Panc1 (cell line): Measurements from ENCODE around the gene INO80D. TPM values are rescaled to one million over a fixed set of nuclear protein-coding genes. Genes with fewer than 3 reads are reported as not detected.
"Not testable (repeated sequence)": the region's sequence is repeated elsewhere in the genome, so short reads cannot be mapped to it uniquely, and the experiment has no call there.

Source experiments
- ATAC-seq: fragments of 200-7000 bp; cut with Tn5 transposase; 2 replicates; pipeline ENCODE4 v1.9.1; 2020; ENCODE audit warnings: mild to moderate bottlenecking, moderate library complexity
- BruUV-seq: library from RNA; stranded (reverse); fragments of 400-500 nt; replicated peaks from 2 replicates; lab custom pipeline; 2021; lab: Mats Ljungman, UMichigan
- CTCF ChIA-PET: fragments of 300-600 bp; sonication (Branson Sonifier 250); formaldehyde crosslinking; loops from one replicate; lab custom pipeline; 2022; ENCODE audit warnings: antibody characterized with exemption; lab: Charles Lee
- POLR2A ChIA-PET: fragments of 300-600 bp; sonication (Branson Sonifier 250); formaldehyde crosslinking; loops from one replicate; lab custom pipeline; 2022; ENCODE audit warnings: antibody characterized with exemption; lab: Charles Lee
- DNase-seq: peaks from one replicate; pipeline ENCODE4 v3.0.0-alpha.2; 2010; ENCODE audit warnings: low read depth, low spot score
- H3K27ac ChIP-seq: 2 replicates; pipeline ENCODE4 v1.5.1; 2011; ENCODE audit warnings: mild to moderate bottlenecking, low read length, inconsistent platforms
- H3K27me3 ChIP-seq: fragments of 200-500 bp; sonication (Bioruptor generic); 2 replicates; pipeline ENCODE4 v1.6.0; 2014; ENCODE audit warnings: low read length, inconsistent platforms; ENCODE audit not compliant: control insufficient read depth, insufficient read depth
- H3K36me3 ChIP-seq: fragments of 200-500 bp; sonication (Bioruptor generic); 2 replicates; pipeline ENCODE4 v1.5.1; 2014; ENCODE audit warnings: inconsistent platforms, mild to moderate bottlenecking, low read length, moderate library complexity; ENCODE audit not compliant: control insufficient read depth, insufficient read depth
- H3K4me1 ChIP-seq: 2 replicates; pipeline ENCODE4 v1.5.1; 2011; ENCODE audit warnings: inconsistent platforms, mild to moderate bottlenecking, low read length, moderate library complexity; ENCODE audit not compliant: control insufficient read depth, insufficient read depth
- H3K4me3 ChIP-seq, 2 experiments: 2 replicates each; pipeline ENCODE4 v1.5.1; 2011 to 2012; ENCODE audit warnings: low read depth in 2 of 2, low read length in 2 of 2, mild to moderate bottlenecking in 2 of 2, inconsistent platforms in 1 of 2, moderate library complexity in 1 of 2
- H3K9me3 ChIP-seq: fragments of 200-500 bp; sonication (Bioruptor generic); 2 replicates; pipeline ENCODE4 v1.5.1; 2014; ENCODE audit warnings: low read depth, mild to moderate bottlenecking, inconsistent platforms, low read length, moderate library complexity; ENCODE audit not compliant: control insufficient read depth, insufficient read depth
- POLR2AphosphoS5 ChIP-seq: IDR thresholded peaks from 2 replicates; pipeline ENCODE4 v1.6.1; 2012; ENCODE audit warnings: mild to moderate bottlenecking, low read depth, low read length, moderate library complexity
- SIN3A ChIP-seq: IDR thresholded peaks from 2 replicates; pipeline ENCODE4 v1.6.1; 2012; ENCODE audit warnings: low read depth, mild to moderate bottlenecking, low read length, moderate library complexity, borderline replicate concordance; ENCODE audit not compliant: insufficient read depth
- TCF7L2 ChIP-seq: IDR thresholded peaks from 2 replicates; pipeline ENCODE4 v1.6.1; 2011; ENCODE audit warnings: mild to moderate bottlenecking, low read depth, low read length, inconsistent platforms
- in situ Hi-C: cut with HindIII; loops from 2 replicates; pipeline ENCODE4 v1.10.0; 2016; ENCODE audit warnings: low sequenced_read_pairs, low pct_unique_long_range_greater_than_20kb
- intact Hi-C: fragments of 100-400 bp; cut with micrococcal nuclease; formaldehyde crosslinking; loops from one replicate; pipeline ENCODE4 v1.10.0; 2022; ENCODE audit not compliant: unreplicated experiment
- total RNA-seq: library from RNA; stranded (reverse); gene quantifications from one replicate; pipeline ENCODE4 v1.2.1, GENCODE V29; 2021; ENCODE audit not compliant: unreplicated experiment
- TF ChIP-seq, protein P1 (sequence below), 2 experiments: IDR thresholded peaks; 2 replicates each; pipeline ENCODE4 v1.6.1; 2011 to 2012; ENCODE audit warnings: low read depth in 2 of 2, control low read depth in 1 of 2, low read length in 1 of 2, mild to moderate bottlenecking in 1 of 2, moderate library complexity in 1 of 2; ENCODE audit not compliant: insufficient read depth in 1 of 2
- TF ChIP-seq, protein P2 (sequence below): fragments of 450-650 bp; IDR thresholded peaks from 2 replicates; pipeline ENCODE4 v1.5.1; 2017; ENCODE audit warnings: mild to moderate bottlenecking

Gene INO80D
- total RNA-seq, 1 experiment from 2014 or later = 17.9 TPM

DNA sequence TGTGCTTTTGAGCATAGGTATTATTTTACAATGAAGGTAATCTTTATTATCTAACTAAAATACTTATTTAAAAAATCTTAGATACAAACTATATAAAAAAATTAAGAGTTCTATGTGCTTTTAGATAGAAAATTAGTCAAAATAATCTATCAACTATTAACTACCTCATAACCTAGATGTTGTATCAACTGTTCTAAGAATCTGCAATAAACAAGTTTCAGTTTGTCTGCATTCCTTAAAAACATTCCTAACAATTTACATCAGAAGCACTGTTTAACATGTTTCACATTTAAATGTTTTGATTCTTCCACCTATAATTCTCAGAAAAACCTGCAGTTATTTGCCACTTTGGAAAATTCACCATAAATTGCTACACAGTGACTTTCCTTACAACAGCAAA is 39.9 kb upstream of the INO80D start:
- TF ChIP-seq SIN3A = no peak
- TF ChIP-seq, protein P1, sequence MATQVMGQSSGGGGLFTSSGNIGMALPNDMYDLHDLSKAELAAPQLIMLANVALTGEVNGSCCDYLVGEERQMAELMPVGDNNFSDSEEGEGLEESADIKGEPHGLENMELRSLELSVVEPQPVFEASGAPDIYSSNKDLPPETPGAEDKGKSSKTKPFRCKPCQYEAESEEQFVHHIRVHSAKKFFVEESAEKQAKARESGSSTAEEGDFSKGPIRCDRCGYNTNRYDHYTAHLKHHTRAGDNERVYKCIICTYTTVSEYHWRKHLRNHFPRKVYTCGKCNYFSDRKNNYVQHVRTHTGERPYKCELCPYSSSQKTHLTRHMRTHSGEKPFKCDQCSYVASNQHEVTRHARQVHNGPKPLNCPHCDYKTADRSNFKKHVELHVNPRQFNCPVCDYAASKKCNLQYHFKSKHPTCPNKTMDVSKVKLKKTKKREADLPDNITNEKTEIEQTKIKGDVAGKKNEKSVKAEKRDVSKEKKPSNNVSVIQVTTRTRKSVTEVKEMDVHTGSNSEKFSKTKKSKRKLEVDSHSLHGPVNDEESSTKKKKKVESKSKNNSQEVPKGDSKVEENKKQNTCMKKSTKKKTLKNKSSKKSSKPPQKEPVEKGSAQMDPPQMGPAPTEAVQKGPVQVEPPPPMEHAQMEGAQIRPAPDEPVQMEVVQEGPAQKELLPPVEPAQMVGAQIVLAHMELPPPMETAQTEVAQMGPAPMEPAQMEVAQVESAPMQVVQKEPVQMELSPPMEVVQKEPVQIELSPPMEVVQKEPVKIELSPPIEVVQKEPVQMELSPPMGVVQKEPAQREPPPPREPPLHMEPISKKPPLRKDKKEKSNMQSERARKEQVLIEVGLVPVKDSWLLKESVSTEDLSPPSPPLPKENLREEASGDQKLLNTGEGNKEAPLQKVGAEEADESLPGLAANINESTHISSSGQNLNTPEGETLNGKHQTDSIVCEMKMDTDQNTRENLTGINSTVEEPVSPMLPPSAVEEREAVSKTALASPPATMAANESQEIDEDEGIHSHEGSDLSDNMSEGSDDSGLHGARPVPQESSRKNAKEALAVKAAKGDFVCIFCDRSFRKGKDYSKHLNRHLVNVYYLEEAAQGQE (IDR thresholded peaks at IDR 0.05; ENCODE audit: insufficient read depth in 1 of 2, low read depth in 2 of 2, low read length in 1 of 2) = no peak
- TF ChIP-seq TCF7L2 = no peak
- TF ChIP-seq, protein P2, sequence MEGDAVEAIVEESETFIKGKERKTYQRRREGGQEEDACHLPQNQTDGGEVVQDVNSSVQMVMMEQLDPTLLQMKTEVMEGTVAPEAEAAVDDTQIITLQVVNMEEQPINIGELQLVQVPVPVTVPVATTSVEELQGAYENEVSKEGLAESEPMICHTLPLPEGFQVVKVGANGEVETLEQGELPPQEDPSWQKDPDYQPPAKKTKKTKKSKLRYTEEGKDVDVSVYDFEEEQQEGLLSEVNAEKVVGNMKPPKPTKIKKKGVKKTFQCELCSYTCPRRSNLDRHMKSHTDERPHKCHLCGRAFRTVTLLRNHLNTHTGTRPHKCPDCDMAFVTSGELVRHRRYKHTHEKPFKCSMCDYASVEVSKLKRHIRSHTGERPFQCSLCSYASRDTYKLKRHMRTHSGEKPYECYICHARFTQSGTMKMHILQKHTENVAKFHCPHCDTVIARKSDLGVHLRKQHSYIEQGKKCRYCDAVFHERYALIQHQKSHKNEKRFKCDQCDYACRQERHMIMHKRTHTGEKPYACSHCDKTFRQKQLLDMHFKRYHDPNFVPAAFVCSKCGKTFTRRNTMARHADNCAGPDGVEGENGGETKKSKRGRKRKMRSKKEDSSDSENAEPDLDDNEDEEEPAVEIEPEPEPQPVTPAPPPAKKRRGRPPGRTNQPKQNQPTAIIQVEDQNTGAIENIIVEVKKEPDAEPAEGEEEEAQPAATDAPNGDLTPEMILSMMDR = no peak
- TF ChIP-seq POLR2AphosphoS5 = no peak
- H3K4me1 ChIP-seq = no peaks in the 10 kb centered on the region
- in situ Hi-C loops = no loop called here
- ChIA-PET CTCF (interaction anchor here (0.6 kb wide), 1 partner anchor 34 kb away, joined by 4 read pairs; the partner anchor contains the start of genes EEF1B2 and NDUFS1), POLR2A (no interaction called here)
- no peaks in the 10 kb centered on the region for H3K27me3 ChIP-seq
- H3K9me3 ChIP-seq = no peaks in the 10 kb centered on the region
- ATAC-seq = no peak
- intact Hi-C loops = no loop called here
- H3K27ac ChIP-seq = no peak overlapping the region
- H3K4me3 ChIP-seq = no peak overlapping the region
- BruUV-seq = TSS peak; percentile 12
- H3K36me3 ChIP-seq = peaks cover 41% of the 10 kb centered on the region
- DNase-seq = no peak

DNA sequence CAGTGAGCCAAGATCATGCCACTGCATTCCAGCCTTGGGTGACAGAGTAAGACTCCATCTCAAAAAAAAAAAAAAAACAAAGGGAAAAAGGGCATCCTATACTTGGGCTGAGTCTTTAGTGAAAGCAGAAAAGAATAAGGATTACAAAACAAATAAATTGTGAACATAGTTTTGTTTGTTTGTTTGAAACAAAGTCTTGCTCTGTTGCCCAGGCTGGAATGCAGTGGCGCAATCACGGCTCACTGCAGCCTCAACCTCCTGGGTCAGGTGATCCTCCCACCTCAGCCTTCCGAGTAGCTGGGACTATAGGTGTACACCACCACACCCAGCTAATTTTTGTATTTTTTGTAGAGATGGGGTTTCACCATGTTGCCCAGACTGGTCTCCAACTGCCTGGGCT is 36.6 kb upstream of the INO80D start:
- POLR2A ChIA-PET = interaction anchor here (0.7 kb wide), 1 partner anchor 16 kb away, joined by 12 read pairs; no protein-coding TSS in a partner anchor
- BruUV-seq, in situ Hi-C loops, H3K27me3 ChIP-seq, DNase-seq, intact Hi-C loops, H3K9me3 ChIP-seq, CTCF ChIA-PET, H3K27ac ChIP-seq, H3K4me3 ChIP-seq, H3K4me1 ChIP-seq, ATAC-seq: not testable (repeated sequence)
- peaks cover 35% of the 10 kb centered on the region for H3K36me3 ChIP-seq

DNA sequence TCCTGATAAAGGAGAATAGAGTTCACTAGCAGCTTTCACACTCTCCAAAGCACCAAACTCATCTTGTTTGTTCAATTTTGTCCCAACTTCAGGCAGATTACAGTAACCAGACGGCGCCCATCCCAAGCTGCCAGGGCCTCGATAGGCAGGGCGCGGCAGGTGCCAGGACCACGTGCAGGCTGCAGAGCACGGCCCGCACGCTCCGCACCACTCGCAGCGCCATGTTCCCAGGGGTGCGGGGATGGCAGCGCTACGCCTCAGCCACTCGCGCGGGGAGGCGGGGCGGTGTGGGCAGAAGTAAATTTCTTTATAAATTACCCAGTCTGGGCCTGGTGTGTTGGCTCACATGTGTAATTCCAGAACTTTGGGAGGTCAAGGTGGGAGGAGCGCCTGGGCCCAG is 30.3 kb upstream of the INO80D start:
- ATAC-seq (no peak), DNase-seq (no peak)
- H3K9me3 ChIP-seq = no peaks in the 10 kb centered on the region
- POLR2A ChIA-PET = no interaction called here
- in situ Hi-C loops (no loop called here), intact Hi-C loops (no loop called here)
- H3K36me3 ChIP-seq = peaks cover 4% of the 10 kb centered on the region; the same call in 1 of the 2 replicates
- CTCF ChIA-PET = no interaction called here
- no peaks in the 10 kb centered on the region for H3K4me1 ChIP-seq
- no peak overlapping the region for H3K27ac ChIP-seq
- BruUV-seq = no TSS peak
- TF ChIP-seq TCF7L2 (no peak), SIN3A (no peak), POLR2AphosphoS5 (no peak)
- TF ChIP-seq, protein P2 = no peak
- TF ChIP-seq, protein P1 (IDR thresholded peaks at IDR 0.05; ENCODE audit: insufficient read depth in 1 of 2, low read depth in 2 of 2, low read length in 1 of 2) = no peak
- H3K27me3 ChIP-seq = no peaks in the 10 kb centered on the region
- no peak overlapping the region for H3K4me3 ChIP-seq
